ENCODE data around the gene HNRNPA1. TPM values are rescaled to one million over a fixed set of nuclear protein-coding genes. Genes with fewer than 3 reads are reported as not detected.

Gene HNRNPA1
- total and polyA plus RNA-seq, 2 of the 4 experiments (the other 2 are of a cell fraction): 747 to 1,409 TPM

DNA sequence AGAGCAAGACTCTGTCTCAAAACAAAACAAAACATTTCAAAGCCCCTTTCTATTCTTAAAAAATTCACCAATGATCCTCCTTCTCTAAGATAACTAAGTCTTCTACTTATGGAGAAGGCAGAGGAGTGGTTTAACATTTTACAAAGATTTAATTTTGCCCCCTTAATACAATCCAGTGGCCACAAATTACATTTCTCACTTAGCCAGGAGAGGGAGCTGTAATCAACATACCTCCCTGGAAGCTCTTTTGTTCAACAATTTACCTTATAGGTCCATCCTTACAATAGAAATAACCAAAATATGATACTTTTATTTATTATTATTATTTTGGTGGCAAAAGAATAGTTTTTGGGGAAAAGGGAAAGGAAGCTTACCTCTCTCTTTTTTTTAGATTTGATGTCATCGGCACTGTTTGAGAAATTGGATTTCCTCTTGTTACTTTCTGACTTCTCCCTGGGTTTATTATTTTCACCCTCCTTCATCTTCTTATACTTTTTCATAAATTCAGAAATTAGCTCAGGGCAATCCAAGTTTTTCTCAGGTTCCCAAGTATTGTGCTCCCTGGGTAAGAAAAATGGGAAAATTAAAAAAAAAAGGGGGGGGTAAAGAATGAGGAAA lies 28.8 kb upstream of the HNRNPA1 start:
- dilution Hi-C loops (cut with HindIII; ENCODE audit: low sequenced_read_pairs, unreplicated experiment): no loop called here
- POLR2A ChIA-PET (ENCODE audit: unreplicated experiment): interaction anchor here (0.6 to 1.5 kb wide), 3 partner anchors 9 to 29 kb away, joined by 3 read pairs; partner anchors contain the start of genes CBX5 and HNRNPA1
- Histone ChIP-seq H2BK120ac (ENCODE audit: low read depth, low read length) (no peak overlapping the region), H3K4me1 (ENCODE audit: control insufficient read depth, insufficient read depth, low read length) (no peaks in the 10 kb centered on the region), H3K4ac (ENCODE audit: low read depth, low read length) (no peak overlapping the region), H4K5ac (ENCODE audit: low read depth, low read length) (no peak overlapping the region), H3K4me3 (ENCODE audit: insufficient read depth, low read depth, low read length) (no peak overlapping the region), H4K20me1 (ENCODE audit: insufficient read depth, low read length) (no peaks in the 10 kb centered on the region), H3K9me1 (ENCODE audit: insufficient read depth, low read length) (peaks cover 4% of the 10 kb centered on the region; the same call in 1 of the 2 replicates), H3K14ac (replicated peaks; ENCODE audit: low read depth, low read length) (no peak overlapping the region), H4K8ac (ENCODE audit: low read depth in 2 of 2, low read length in 2 of 2) (no peak overlapping the region), H3K36me3 (ENCODE audit: control insufficient read depth, insufficient read depth, low read length) (peaks cover 11% of the 10 kb centered on the region), H3K56ac (ENCODE audit: extremely low read depth, insufficient read depth, low read length) (no peak overlapping the region), H4K91ac (ENCODE audit: insufficient read depth, low read depth, low read length) (no peak overlapping the region), H3K9ac (ENCODE audit: low read depth, low read length) (no peak overlapping the region), H3K27me3 (ENCODE audit: control insufficient read depth, insufficient read depth, low read length) (no peaks in the 10 kb centered on the region), H3K27ac (ENCODE audit: insufficient read depth, low read length) (no peak overlapping the region), H2AFZ (replicated peaks; ENCODE audit: low read length, poor library complexity) (no peak overlapping the region), H3K79me1 (ENCODE audit: low read depth in 1 of 2, low read length in 2 of 2) (peaks cover 26 to 54% of the 10 kb centered on the region in 2 experiments), H2BK5ac (ENCODE audit: low read depth, low read length, poor library complexity, severe bottlenecking) (no peak overlapping the region), H2AK9ac (replicated peaks; ENCODE audit: low read depth, low read length, poor library complexity) (no peak overlapping the region), H2BK20ac (ENCODE audit: low read depth, low read length) (no peak overlapping the region), H3K9me3 (ENCODE audit: control insufficient read depth, insufficient read depth, low read length) (no peaks in the 10 kb centered on the region), H3K23ac (ENCODE audit: low read depth, low read length) (no peak overlapping the region), H2BK15ac (ENCODE audit: low read depth, low read length) (no peak overlapping the region), H3K18ac (ENCODE audit: low read depth, low read length) (no peak overlapping the region), H2AK5ac (ENCODE audit: low read depth, low read length) (no peak overlapping the region), H3K4me2 (ENCODE audit: low read depth, low read length) (no peak overlapping the region)
- no CpG with 5 or more reads among the region's 1 CpG for WGBS, 2 experiments (ENCODE audit: extremely low coverage in 2 of 2, insufficient read length in 1 of 2)
- peak; percentile 69 for ATAC-seq (ENCODE audit: low read depth)
- CTCF ChIA-PET: interaction anchor here (0.6 to 1.8 kb wide), 9 partner anchors 10 to 117 kb away, joined by 3 to 6 read pairs (median 5); partner anchors contain the start of gene HNRNPA1
- in situ Hi-C loops (cut with MboI; ENCODE audit: low sequenced_read_pairs): no loop called here
- intact Hi-C loops (cut with micrococcal nuclease): loop anchor here (1.0 to 5.0 kb wide), 2 partner anchors 36 to 108 kb away; no protein-coding TSS in a partner anchor
- peak; percentile 60 for DNase-seq
- TF ChIP-seq, protein P1, sequence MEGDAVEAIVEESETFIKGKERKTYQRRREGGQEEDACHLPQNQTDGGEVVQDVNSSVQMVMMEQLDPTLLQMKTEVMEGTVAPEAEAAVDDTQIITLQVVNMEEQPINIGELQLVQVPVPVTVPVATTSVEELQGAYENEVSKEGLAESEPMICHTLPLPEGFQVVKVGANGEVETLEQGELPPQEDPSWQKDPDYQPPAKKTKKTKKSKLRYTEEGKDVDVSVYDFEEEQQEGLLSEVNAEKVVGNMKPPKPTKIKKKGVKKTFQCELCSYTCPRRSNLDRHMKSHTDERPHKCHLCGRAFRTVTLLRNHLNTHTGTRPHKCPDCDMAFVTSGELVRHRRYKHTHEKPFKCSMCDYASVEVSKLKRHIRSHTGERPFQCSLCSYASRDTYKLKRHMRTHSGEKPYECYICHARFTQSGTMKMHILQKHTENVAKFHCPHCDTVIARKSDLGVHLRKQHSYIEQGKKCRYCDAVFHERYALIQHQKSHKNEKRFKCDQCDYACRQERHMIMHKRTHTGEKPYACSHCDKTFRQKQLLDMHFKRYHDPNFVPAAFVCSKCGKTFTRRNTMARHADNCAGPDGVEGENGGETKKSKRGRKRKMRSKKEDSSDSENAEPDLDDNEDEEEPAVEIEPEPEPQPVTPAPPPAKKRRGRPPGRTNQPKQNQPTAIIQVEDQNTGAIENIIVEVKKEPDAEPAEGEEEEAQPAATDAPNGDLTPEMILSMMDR (conservative IDR thresholded peaks at IDR 0.05; ENCODE audit: low read depth, low read length): peak; percentile 78
- peak; percentile 77 for TF ChIP-seq SMC3 (IDR thresholded peaks at IDR 0.05; ENCODE audit: low read depth, low read length)
- no peak for TF ChIP-seq MAZ (IDR thresholded peaks at IDR 0.05; ENCODE audit: borderline replicate concordance, low read depth, low read length)
- TF ChIP-seq POLR2A (IDR thresholded peaks at IDR 0.05; ENCODE audit: low read depth, low read length): no peak
- peak; percentile 73 for TF ChIP-seq RAD21 (IDR thresholded peaks at IDR 0.05; ENCODE audit: low read length)
- no peak for TF ChIP-seq MXI1 (IDR thresholded peaks at IDR 0.05; ENCODE audit: borderline replicate concordance, low read depth, low read length)
- BruUV-seq (replicated peaks): no TSS peak

Data from IMR-90 (cell line).